SK-N-SH (cell line): ENCODE measurements around the gene RADIL. TPM values are rescaled to one million over a fixed set of nuclear protein-coding genes. Genes with fewer than 3 reads are reported as not detected.

Experiments used
- CTCF ChIA-PET: fragments of 300-600, 350-600 bp; formaldehyde crosslinking; extraction: SDS; loops from one replicate; lab custom pipeline; 2021; lab: Yijun Ruan, JAX
- POLR2A ChIA-PET: fragments of 350-600 bp; sonication (Branson Sonifier 250); formaldehyde crosslinking; extraction: SDS; loops from one replicate; lab custom pipeline; 2020; ENCODE audit warnings: antibody characterized with exemption, inconsistent platforms; lab: Yijun Ruan, JAX
- DNase-seq: peaks from one replicate; pipeline ENCODE4 v3.0.0; 2012
- H2AFZ ChIP-seq: fragments of 200-600 bp; sonication (generic); 2 replicates; pipeline ENCODE4 v1.8.1; 2016; ENCODE audit warnings: antibody characterized with exemption, mild to moderate bottlenecking, low read depth
- H3F3A ChIP-seq: fragments of 200-600 bp; sonication (generic); replicated peaks from 2 replicates; pipeline ENCODE3; 2016; ENCODE audit warnings: antibody characterized with exemption, mild to moderate bottlenecking; ENCODE audit not compliant: insufficient read depth
- H3K27ac ChIP-seq, 2 experiments: fragments of 200-500 bp in 1 of 2; fragments of 200-600 bp in 1 of 2; sonication (Bioruptor generic) in 1 of 2; sonication (generic), shearing (Covaris generic) in 1 of 2; 2 replicates each; pipeline versions ENCODE4 v1.5.1 to v1.6.1; 2014 to 2016; ENCODE audit warnings: low read depth in 2 of 2, inconsistent platforms in 1 of 2, low read length in 1 of 2, mild to moderate bottlenecking in 1 of 2, mixed read lengths in 1 of 2
- H3K27me3 ChIP-seq: fragments of 200-600 bp; sonication (generic), shearing (Covaris generic); 2 replicates; pipeline ENCODE4 v1.6.1; 2016; ENCODE audit warnings: mixed run types; ENCODE audit not compliant: insufficient read depth
- H3K36me3 ChIP-seq, 2 experiments: fragments of 200-500 bp in 1 of 2; fragments of 200-600 bp in 1 of 2; sonication (Bioruptor generic) in 1 of 2; sonication (generic) in 1 of 2; replicated peaks in 1 of 2; 2 replicates each; pipeline versions ENCODE3 to v1.5.1; 2014 to 2016; ENCODE audit warnings: low read length in 1 of 2, mild to moderate bottlenecking in 1 of 2; ENCODE audit not compliant: insufficient read depth in 2 of 2, control insufficient read depth in 1 of 2
- H3K4me1 ChIP-seq, 2 experiments: fragments of 200-500 bp in 1 of 2; fragments of 200-600 bp in 1 of 2; sonication (Bioruptor generic) in 1 of 2; sonication (generic), shearing (Covaris generic) in 1 of 2; 2 replicates each; pipeline versions ENCODE4 v1.5.1 to v1.6.1; 2014 to 2016; ENCODE audit warnings: low read depth in 1 of 2, low read length in 1 of 2, mixed run types in 1 of 2; ENCODE audit not compliant: insufficient read depth in 2 of 2, control insufficient read depth in 1 of 2
- H3K4me2 ChIP-seq: fragments of 200-600 bp; sonication (generic), shearing (Covaris generic); 2 replicates; pipeline ENCODE4 v1.6.1; 2017; ENCODE audit warnings: mixed run types
- H3K4me3 ChIP-seq, 2 experiments: fragments of 200-500 bp in 1 of 2; fragments of 200-600 bp in 1 of 2; sonication (Bioruptor generic) in 1 of 2; sonication (generic), shearing (Covaris generic) in 1 of 2; 2 replicates each; pipeline versions ENCODE4 v1.5.1 to v1.8.1; 2014 to 2016; ENCODE audit warnings: low read depth in 2 of 2, inconsistent platforms in 1 of 2, low read length in 1 of 2, mild to moderate bottlenecking in 1 of 2, mixed read lengths in 1 of 2, moderate library complexity in 1 of 2
- H3K79me2 ChIP-seq: fragments of 200-600 bp; sonication (generic); 2 replicates; pipeline ENCODE4 v1.8.1; 2017; ENCODE audit warnings: mild to moderate bottlenecking; ENCODE audit not compliant: insufficient read depth
- H3K9ac ChIP-seq: fragments of 200-600 bp; sonication (generic); 2 replicates; pipeline ENCODE4 v1.6.1; 2017; ENCODE audit warnings: mixed run types
- H3K9me2 ChIP-seq: fragments of 200-600 bp; sonication (generic); 2 replicates; pipeline ENCODE4 v1.6.1; 2017; ENCODE audit warnings: mixed run types
- H3K9me3 ChIP-seq: fragments of 200-600 bp; sonication (generic); 2 replicates; pipeline ENCODE4 v1.6.1; 2017; ENCODE audit warnings: mixed run types, mild to moderate bottlenecking, moderate library complexity
- H4K20me1 ChIP-seq: fragments of 200-600 bp; sonication (generic); 2 replicates; pipeline ENCODE4 v1.6.1; 2017; ENCODE audit warnings: mild to moderate bottlenecking, mixed run types; ENCODE audit not compliant: insufficient read depth
- ELF1 ChIP-seq: IDR thresholded peaks from 2 replicates; pipeline ENCODE4 v1.4.0; 2012
- EP300 ChIP-seq, 2 experiments: IDR thresholded peaks; 2 replicates each; pipeline versions ENCODE4 v1.4.0 to v1.6.1; 2012; ENCODE audit warnings: borderline replicate concordance in 1 of 2, low read depth in 1 of 2, low read length in 1 of 2
- FOSL2 ChIP-seq: IDR thresholded peaks from 2 replicates; pipeline ENCODE4 v1.4.0; 2012; ENCODE audit warnings: low read depth, mild to moderate bottlenecking, moderate library complexity, borderline replicate concordance
- FOXJ3 ChIP-seq: sonication (generic); formaldehyde crosslinking; IDR thresholded peaks from 2 replicates; pipeline ENCODE4 v1.5.1; 2020; ENCODE audit warnings: mild to moderate bottlenecking, missing genetic modification reagents
- GABPA ChIP-seq: IDR thresholded peaks from 2 replicates; pipeline ENCODE4 v1.4.0; 2012; ENCODE audit warnings: low read depth, mild to moderate bottlenecking
- GATA2 ChIP-seq: sonication (generic); formaldehyde crosslinking; IDR thresholded peaks from 2 replicates; pipeline ENCODE4 v1.5.0; 2020; ENCODE audit warnings: mild to moderate bottlenecking, missing genetic modification reagents
- NFIC ChIP-seq: IDR thresholded peaks from 2 replicates; pipeline ENCODE4 v1.4.0; 2012; ENCODE audit warnings: borderline replicate concordance
- POLR2AphosphoS5 ChIP-seq: IDR thresholded peaks from 2 replicates; pipeline ENCODE4 v1.6.1; 2012; ENCODE audit warnings: low read depth, low read length
- RFX5 ChIP-seq: IDR thresholded peaks from 2 replicates; pipeline ENCODE4 v1.6.1; 2012; ENCODE audit warnings: mild to moderate bottlenecking, improper control_type of control experiment, low read length
- SMC3 ChIP-seq: IDR thresholded peaks from 2 replicates; pipeline ENCODE4 v1.6.1; 2012; ENCODE audit warnings: low read depth, low read length, improper control_type of control experiment
- TAF1 ChIP-seq: IDR thresholded peaks from 2 replicates; pipeline ENCODE4 v1.6.1; 2012; ENCODE audit warnings: low read depth, mild to moderate bottlenecking, low read length, moderate library complexity, borderline replicate concordance
- WGBS: methylation state at CpG from one replicate; pipeline ENCODE4 v1.1.6; 2017; ENCODE audit warnings: low lambda C conversion rate; 5-methylcytosine and 5-hydroxymethylcytosine counted together
- polyA plus RNA-seq, 3 experiments: library from polyadenylated mRNA; depleted of rRNA; stranded (reverse); fragments of >200 nt; gene quantifications; 2 replicates each; pipeline ENCODE4 v1.2.3, GENCODE V29; 2012
- TF ChIP-seq, protein P1 (sequence below): IDR thresholded peaks from 2 replicates; pipeline ENCODE4 v1.4.0; 2012; ENCODE audit warnings: low read depth, borderline replicate concordance
- TF ChIP-seq, protein P2 (sequence below): fragments of 200-600 bp; sonication (generic); IDR thresholded peaks from 2 replicates; pipeline ENCODE4 v1.6.1; 2017; ENCODE audit warnings: antibody characterized with exemption, mild to moderate bottlenecking, moderate library complexity
- TF ChIP-seq, protein P3 (sequence below): fragments of 150-350 bp; IDR thresholded peaks from 2 replicates; pipeline ENCODE4 v1.6.1; 2016; ENCODE audit warnings: mild to moderate bottlenecking, low read depth, low read length
- TF ChIP-seq, protein P4 (sequence below): IDR thresholded peaks from 2 replicates; pipeline ENCODE4 v1.6.1; 2012; ENCODE audit warnings: mild to moderate bottlenecking, low read depth, low read length, moderate library complexity

RADIL gene
- polyA plus RNA-seq, 1 of the 3 experiments (the other 2 are of a cell fraction) = 4.3 TPM

DNA sequence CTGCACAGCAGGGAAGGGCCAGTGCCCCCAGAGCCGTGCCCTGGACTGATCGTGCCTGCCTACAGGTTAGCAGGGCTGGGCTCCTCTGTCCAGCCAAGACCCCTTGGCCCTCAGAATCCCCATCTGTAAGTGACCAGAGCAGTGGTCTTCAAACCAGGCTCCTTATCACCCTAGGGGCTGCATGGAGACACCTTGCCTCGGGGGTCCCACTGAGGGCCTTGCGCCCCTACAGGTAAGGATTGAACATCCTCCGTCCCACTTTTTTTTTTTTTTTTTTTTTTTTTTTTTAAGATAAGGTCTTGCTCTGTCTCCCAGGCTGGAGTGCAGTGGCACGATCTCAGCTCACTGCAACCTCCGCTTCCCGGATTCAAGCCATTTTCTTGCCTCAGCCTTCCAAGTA is 32.6 kb upstream of the RADIL start:
- H4K20me1 ChIP-seq = no peaks in the 10 kb centered on the region
- WGBS = 46% methylated on average over 8 of the region's 8 CpGs
- H3K4me3 ChIP-seq = no peak overlapping the region
- no peak overlapping the region for H3K9ac ChIP-seq
- POLR2A ChIA-PET = no interaction called here
- H3K4me2 ChIP-seq = no peak overlapping the region
- no peaks in the 10 kb centered on the region for H3K9me3 ChIP-seq
- H3K27ac ChIP-seq = no peak overlapping the region
- no peaks in the 10 kb centered on the region for H3K9me2 ChIP-seq
- H3F3A ChIP-seq = no peaks in the 10 kb centered on the region
- TF ChIP-seq, protein P1, sequence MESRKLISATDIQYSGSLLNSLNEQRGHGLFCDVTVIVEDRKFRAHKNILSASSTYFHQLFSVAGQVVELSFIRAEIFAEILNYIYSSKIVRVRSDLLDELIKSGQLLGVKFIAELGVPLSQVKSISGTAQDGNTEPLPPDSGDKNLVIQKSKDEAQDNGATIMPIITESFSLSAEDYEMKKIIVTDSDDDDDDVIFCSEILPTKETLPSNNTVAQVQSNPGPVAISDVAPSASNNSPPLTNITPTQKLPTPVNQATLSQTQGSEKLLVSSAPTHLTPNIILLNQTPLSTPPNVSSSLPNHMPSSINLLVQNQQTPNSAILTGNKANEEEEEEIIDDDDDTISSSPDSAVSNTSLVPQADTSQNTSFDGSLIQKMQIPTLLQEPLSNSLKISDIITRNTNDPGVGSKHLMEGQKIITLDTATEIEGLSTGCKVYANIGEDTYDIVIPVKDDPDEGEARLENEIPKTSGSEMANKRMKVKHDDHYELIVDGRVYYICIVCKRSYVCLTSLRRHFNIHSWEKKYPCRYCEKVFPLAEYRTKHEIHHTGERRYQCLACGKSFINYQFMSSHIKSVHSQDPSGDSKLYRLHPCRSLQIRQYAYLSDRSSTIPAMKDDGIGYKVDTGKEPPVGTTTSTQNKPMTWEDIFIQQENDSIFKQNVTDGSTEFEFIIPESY = no peak
- no peak for TF ChIP-seq EP300 (IDR thresholded peaks at IDR 0.05; ENCODE audit: borderline replicate concordance in 1 of 2, low read depth in 1 of 2, low read length in 1 of 2)
- TF ChIP-seq GABPA = no peak
- no peak for TF ChIP-seq GATA2
- TF ChIP-seq, protein P2, sequence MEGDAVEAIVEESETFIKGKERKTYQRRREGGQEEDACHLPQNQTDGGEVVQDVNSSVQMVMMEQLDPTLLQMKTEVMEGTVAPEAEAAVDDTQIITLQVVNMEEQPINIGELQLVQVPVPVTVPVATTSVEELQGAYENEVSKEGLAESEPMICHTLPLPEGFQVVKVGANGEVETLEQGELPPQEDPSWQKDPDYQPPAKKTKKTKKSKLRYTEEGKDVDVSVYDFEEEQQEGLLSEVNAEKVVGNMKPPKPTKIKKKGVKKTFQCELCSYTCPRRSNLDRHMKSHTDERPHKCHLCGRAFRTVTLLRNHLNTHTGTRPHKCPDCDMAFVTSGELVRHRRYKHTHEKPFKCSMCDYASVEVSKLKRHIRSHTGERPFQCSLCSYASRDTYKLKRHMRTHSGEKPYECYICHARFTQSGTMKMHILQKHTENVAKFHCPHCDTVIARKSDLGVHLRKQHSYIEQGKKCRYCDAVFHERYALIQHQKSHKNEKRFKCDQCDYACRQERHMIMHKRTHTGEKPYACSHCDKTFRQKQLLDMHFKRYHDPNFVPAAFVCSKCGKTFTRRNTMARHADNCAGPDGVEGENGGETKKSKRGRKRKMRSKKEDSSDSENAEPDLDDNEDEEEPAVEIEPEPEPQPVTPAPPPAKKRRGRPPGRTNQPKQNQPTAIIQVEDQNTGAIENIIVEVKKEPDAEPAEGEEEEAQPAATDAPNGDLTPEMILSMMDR = no peak
- no peak for TF ChIP-seq POLR2AphosphoS5
- no peak for TF ChIP-seq RFX5
- TF ChIP-seq, protein P3, sequence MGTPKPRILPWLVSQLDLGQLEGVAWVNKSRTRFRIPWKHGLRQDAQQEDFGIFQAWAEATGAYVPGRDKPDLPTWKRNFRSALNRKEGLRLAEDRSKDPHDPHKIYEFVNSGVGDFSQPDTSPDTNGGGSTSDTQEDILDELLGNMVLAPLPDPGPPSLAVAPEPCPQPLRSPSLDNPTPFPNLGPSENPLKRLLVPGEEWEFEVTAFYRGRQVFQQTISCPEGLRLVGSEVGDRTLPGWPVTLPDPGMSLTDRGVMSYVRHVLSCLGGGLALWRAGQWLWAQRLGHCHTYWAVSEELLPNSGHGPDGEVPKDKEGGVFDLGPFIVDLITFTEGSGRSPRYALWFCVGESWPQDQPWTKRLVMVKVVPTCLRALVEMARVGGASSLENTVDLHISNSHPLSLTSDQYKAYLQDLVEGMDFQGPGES = no peak
- no peak for TF ChIP-seq ELF1
- no peak for TF ChIP-seq TAF1
- TF ChIP-seq FOXJ3 (CRISPR knock-in tag) = no peak
- TF ChIP-seq NFIC = no peak
- no peak for TF ChIP-seq FOSL2
- TF ChIP-seq, protein P4, sequence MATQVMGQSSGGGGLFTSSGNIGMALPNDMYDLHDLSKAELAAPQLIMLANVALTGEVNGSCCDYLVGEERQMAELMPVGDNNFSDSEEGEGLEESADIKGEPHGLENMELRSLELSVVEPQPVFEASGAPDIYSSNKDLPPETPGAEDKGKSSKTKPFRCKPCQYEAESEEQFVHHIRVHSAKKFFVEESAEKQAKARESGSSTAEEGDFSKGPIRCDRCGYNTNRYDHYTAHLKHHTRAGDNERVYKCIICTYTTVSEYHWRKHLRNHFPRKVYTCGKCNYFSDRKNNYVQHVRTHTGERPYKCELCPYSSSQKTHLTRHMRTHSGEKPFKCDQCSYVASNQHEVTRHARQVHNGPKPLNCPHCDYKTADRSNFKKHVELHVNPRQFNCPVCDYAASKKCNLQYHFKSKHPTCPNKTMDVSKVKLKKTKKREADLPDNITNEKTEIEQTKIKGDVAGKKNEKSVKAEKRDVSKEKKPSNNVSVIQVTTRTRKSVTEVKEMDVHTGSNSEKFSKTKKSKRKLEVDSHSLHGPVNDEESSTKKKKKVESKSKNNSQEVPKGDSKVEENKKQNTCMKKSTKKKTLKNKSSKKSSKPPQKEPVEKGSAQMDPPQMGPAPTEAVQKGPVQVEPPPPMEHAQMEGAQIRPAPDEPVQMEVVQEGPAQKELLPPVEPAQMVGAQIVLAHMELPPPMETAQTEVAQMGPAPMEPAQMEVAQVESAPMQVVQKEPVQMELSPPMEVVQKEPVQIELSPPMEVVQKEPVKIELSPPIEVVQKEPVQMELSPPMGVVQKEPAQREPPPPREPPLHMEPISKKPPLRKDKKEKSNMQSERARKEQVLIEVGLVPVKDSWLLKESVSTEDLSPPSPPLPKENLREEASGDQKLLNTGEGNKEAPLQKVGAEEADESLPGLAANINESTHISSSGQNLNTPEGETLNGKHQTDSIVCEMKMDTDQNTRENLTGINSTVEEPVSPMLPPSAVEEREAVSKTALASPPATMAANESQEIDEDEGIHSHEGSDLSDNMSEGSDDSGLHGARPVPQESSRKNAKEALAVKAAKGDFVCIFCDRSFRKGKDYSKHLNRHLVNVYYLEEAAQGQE = no peak
- TF ChIP-seq SMC3 = no peak
- TF ChIP-seq, all 33 proteins: peak for 0
- Histone ChIP-seq H3K79me2 (no peaks in the 10 kb centered on the region), H3K27me3 (no peaks in the 10 kb centered on the region), H3K4me1 (no peaks in the 10 kb centered on the region), H3K36me3 (no peaks in the 10 kb centered on the region), H2AFZ (no peak overlapping the region)
- CTCF ChIA-PET = interaction anchor here (1.2 to 2.3 kb wide), 2 partner anchors 86 to 170 kb away, joined by 3 to 9 read pairs; no protein-coding TSS in a partner anchor
- DNase-seq = no peak
